Upper lobe of right lung (tissue), 1 donor: ENCODE data around the gene KCNQ5. TPM values are rescaled to one million over a fixed set of nuclear protein-coding genes. Genes with fewer than 3 reads are reported as not detected.

Experiments used
- ATAC-seq: fragments of 200-7000 bp; cut with Tn5 transposase; one replicate; pipeline ENCODE4 v1.9.1; 2020; ENCODE audit warnings: mild to moderate bottlenecking, moderate library complexity
- DNase-seq: peaks from one replicate; pipeline ENCODE4 v3.0.0-alpha.2; 2020
- H3K27ac ChIP-seq: fragments of 200-600 bp; one replicate; pipeline ENCODE4 v1.8.0; 2022
- H3K27me3 ChIP-seq: fragments of 200-600 bp; one replicate; pipeline ENCODE4 v1.8.0; 2022; ENCODE audit warnings: mild to moderate bottlenecking
- H3K36me3 ChIP-seq: fragments of 200-600 bp; one replicate; pipeline ENCODE4 v1.8.0; 2022
- H3K4me1 ChIP-seq: fragments of 200-600 bp; one replicate; pipeline ENCODE4 v1.8.0; 2022
- H3K4me3 ChIP-seq: fragments of 200-600 bp; one replicate; pipeline ENCODE4 v1.8.0; 2022; ENCODE audit warnings: mild to moderate bottlenecking
- H3K9me3 ChIP-seq: fragments of 200-600 bp; one replicate; pipeline ENCODE4 v1.8.0; 2022
- intact Hi-C: fragments of 100-400 bp; cut with DNase I; formaldehyde crosslinking; loops from one replicate; pipeline ENCODE4 v1.11.0; 2022
- total RNA-seq: library from RNA; stranded (reverse); fragmentation: NEBNext Ultra II Directional; extraction: Animal tissue kit (Norgen Biotek cat#: 25700); gene quantifications from one replicate; pipeline ENCODE4 v1.2.1, GENCODE V29; 2021
- TF ChIP-seq, protein P1 (sequence below): fragments of 200-600 bp; IDR thresholded peaks from one replicate; pipeline ENCODE4 v1.8.0; 2022; ENCODE audit warnings: antibody characterized with exemption
- donor health status: DM: no; HTN: yes; CAD: no; lungs with severe emphysema.

Gene KCNQ5
- total RNA-seq, 1 donor from 2014 or later: 1.3 TPM

GRCh38 chr6:72941751-72942150, 319.9 kb downstream of the KCNQ5 start:
- ATAC-seq (peak; percentile 96), DNase-seq (no peak)
- Histone ChIP-seq H3K4me1 (no peaks in the 10 kb centered on the region), H3K36me3 (no peaks in the 10 kb centered on the region), H3K27me3 (no peaks in the 10 kb centered on the region), H3K4me3 (no peak overlapping the region), H3K9me3 (no peaks in the 10 kb centered on the region), H3K27ac (no peak overlapping the region)
- intact Hi-C loops: no loop called here
- TF ChIP-seq, protein P1, sequence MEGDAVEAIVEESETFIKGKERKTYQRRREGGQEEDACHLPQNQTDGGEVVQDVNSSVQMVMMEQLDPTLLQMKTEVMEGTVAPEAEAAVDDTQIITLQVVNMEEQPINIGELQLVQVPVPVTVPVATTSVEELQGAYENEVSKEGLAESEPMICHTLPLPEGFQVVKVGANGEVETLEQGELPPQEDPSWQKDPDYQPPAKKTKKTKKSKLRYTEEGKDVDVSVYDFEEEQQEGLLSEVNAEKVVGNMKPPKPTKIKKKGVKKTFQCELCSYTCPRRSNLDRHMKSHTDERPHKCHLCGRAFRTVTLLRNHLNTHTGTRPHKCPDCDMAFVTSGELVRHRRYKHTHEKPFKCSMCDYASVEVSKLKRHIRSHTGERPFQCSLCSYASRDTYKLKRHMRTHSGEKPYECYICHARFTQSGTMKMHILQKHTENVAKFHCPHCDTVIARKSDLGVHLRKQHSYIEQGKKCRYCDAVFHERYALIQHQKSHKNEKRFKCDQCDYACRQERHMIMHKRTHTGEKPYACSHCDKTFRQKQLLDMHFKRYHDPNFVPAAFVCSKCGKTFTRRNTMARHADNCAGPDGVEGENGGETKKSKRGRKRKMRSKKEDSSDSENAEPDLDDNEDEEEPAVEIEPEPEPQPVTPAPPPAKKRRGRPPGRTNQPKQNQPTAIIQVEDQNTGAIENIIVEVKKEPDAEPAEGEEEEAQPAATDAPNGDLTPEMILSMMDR: no peak

DNA sequence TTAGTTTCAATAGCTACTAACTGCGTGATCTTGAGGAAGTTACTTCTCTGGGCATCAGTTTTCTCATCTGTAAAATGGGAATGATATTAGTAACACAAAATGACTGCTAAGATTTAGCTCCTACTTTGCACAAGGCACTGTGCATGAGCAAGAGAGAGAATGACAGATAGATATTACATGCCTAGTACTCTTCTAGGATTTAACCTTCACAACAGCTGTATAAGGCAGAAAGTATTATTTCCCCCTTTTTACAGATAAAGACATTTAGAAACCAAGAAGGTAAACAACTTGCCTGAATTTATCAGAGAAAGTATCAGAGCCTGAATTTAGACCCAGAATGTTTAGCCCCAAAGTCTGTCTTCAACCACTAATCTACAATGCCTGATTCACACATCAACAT, 321.8 kb downstream of the KCNQ5 start:
- intact Hi-C loops: no loop called here
- Histone ChIP-seq H3K4me1 (no peaks in the 10 kb centered on the region), H3K36me3 (no peaks in the 10 kb centered on the region), H3K27me3 (no peaks in the 10 kb centered on the region), H3K4me3 (no peak overlapping the region), H3K27ac (no peak overlapping the region), H3K9me3 (no peaks in the 10 kb centered on the region)
- ATAC-seq (no peak), DNase-seq (no peak)
- TF ChIP-seq, protein P1: no peak

- TF ChIP-seq, protein P1: no peak
- ATAC-seq (no peak), DNase-seq (no peak)
- Histone ChIP-seq H3K9me3 (no peaks in the 10 kb centered on the region), H3K36me3 (no peaks in the 10 kb centered on the region), H3K27ac (no peak overlapping the region), H3K4me1 (no peaks in the 10 kb centered on the region), H3K4me3 (no peak overlapping the region), H3K27me3 (no peaks in the 10 kb centered on the region)
- intact Hi-C loops: no loop called here
Observed at GRCh38 chr6:72944660-72945059, 322.8 kb downstream of the KCNQ5 start.

GRCh38 chr6:72946774-72947173, 324.9 kb downstream of the KCNQ5 start:
- Histone ChIP-seq H3K27me3 (no peaks in the 10 kb centered on the region), H3K4me1 (no peaks in the 10 kb centered on the region), H3K9me3 (no peaks in the 10 kb centered on the region), H3K36me3 (no peaks in the 10 kb centered on the region), H3K4me3 (no peak overlapping the region), H3K27ac (no peak overlapping the region)
- ATAC-seq (no peak), DNase-seq (no peak)
- intact Hi-C loops: no loop called here
- TF ChIP-seq, protein P1: no peak

- no peaks in the 10 kb centered on the region for H3K9me3 ChIP-seq
- no peaks in the 10 kb centered on the region for H3K27me3 ChIP-seq
- no peaks in the 10 kb centered on the region for H3K36me3 ChIP-seq
- H3K4me3 ChIP-seq: no peak overlapping the region
- ATAC-seq (no peak), DNase-seq (no peak)
- H3K27ac ChIP-seq: no peak overlapping the region
- TF ChIP-seq, protein P1: no peak
- intact Hi-C loops: no loop called here
- H3K4me1 ChIP-seq: no peaks in the 10 kb centered on the region
Observed at GRCh38 chr6:72947534-72947933, 325.7 kb downstream of the KCNQ5 start.

DNA sequence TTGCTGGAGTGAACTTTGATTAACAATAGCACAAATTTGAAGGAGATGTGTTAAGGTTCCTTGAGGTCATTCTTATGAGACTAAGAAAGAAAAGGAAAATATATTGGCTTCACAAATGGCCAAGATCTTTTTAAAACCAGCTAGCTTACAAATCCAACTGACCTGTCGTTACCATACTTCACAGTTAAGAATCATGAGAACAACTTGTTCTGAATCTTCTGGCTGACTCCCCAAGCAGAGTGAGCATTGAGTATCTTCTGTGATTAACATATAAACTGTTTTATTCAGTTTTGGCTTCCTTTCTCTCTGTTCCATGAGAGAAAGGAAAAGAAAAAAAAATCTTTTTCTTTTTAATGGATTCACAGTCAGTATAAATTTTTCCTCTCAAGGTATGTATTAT, 326.3 kb downstream of the KCNQ5 start:
- H3K4me1 ChIP-seq: no peaks in the 10 kb centered on the region
- DNase-seq (no peak), ATAC-seq (no peak)
- no peak overlapping the region for H3K27ac ChIP-seq
- H3K36me3 ChIP-seq: no peaks in the 10 kb centered on the region
- no peaks in the 10 kb centered on the region for H3K9me3 ChIP-seq
- H3K4me3 ChIP-seq: no peak overlapping the region
- H3K27me3 ChIP-seq: no peaks in the 10 kb centered on the region
- TF ChIP-seq, protein P1: no peak
- intact Hi-C loops: no loop called here
